HepG2 (cell line): Measurements from ENCODE around the gene APBA1.

Experiments
- POLR2A ChIP-seq, 2 experiments: IDR thresholded peaks; 2 replicates each; pipeline ENCODE4 v1.6.1; 2011; ENCODE audit warnings: low read depth in 2 of 2, low read length in 2 of 2, mild to moderate bottlenecking in 1 of 2, moderate library complexity in 1 of 2; ENCODE audit not compliant: insufficient read depth in 1 of 2
- ZFP36 ChIP-seq: fragments of 150-350 bp; IDR thresholded peaks from 2 replicates; pipeline ENCODE4 v1.6.1; 2018; ENCODE audit warnings: borderline replicate concordance, low read length, low read depth; ENCODE audit not compliant: partially characterized antibody
- ZKSCAN1 ChIP-seq: fragments of 150-350 bp; IDR thresholded peaks from 2 replicates; pipeline ENCODE4 v1.6.1; 2014; ENCODE audit warnings: low read length
- ZNF674 ChIP-seq: sonication (generic); formaldehyde crosslinking; IDR thresholded peaks from 2 replicates; pipeline ENCODE4 v1.5.0; 2020; ENCODE audit warnings: low read depth, mild to moderate bottlenecking, missing genetic modification reagents
- ZNF740 ChIP-seq: sonication (generic); formaldehyde crosslinking; IDR thresholded peaks from 2 replicates; pipeline ENCODE4 v1.4.0; 2020; ENCODE audit warnings: missing genetic modification reagents

- no peak for TF ChIP-seq ZNF740 (CRISPR knock-in tag)
- TF ChIP-seq ZKSCAN1: no peak
- TF ChIP-seq ZFP36: no peak
- TF ChIP-seq POLR2A (IDR thresholded peaks at IDR 0.05; ENCODE audit: insufficient read depth in 1 of 2, low read depth in 2 of 2, low read length in 2 of 2): no peak
- TF ChIP-seq ZNF674 (CRISPR knock-in tag): no peak
Measured at GRCh38 chr9:69715825-69716224, 43.7 kb upstream of the APBA1 start.
